GM12878 (cell line): ENCODE data around the gene CNOT11. TPM values are rescaled to one million over a fixed set of nuclear protein-coding genes. Genes with fewer than 3 reads are reported as not detected.

Experiments
- ATF7 ChIP-seq: fragments of 450-650 bp; IDR thresholded peaks from 2 replicates; pipeline ENCODE4 v1.6.1; 2016; ENCODE audit warnings: low read depth, mild to moderate bottlenecking
- CBFB ChIP-seq: IDR thresholded peaks from 2 replicates; pipeline ENCODE4 v1.6.1; 2016; ENCODE audit warnings: antibody characterized with exemption, low read depth
- DPF2 ChIP-seq: fragments of 450-650 bp; IDR thresholded peaks from 2 replicates; pipeline ENCODE4 v1.6.1; 2017; ENCODE audit warnings: mild to moderate bottlenecking
- EP300 ChIP-seq, 2 experiments: fragments of 150-350 bp in 1 of 2; IDR thresholded peaks; 2 replicates each; pipeline ENCODE4 v1.6.1; 2011 to 2012; ENCODE audit warnings: low read depth in 2 of 2, low read length in 2 of 2, borderline replicate concordance in 1 of 2, improper control_type of control experiment in 1 of 2, inconsistent platforms in 1 of 2; ENCODE audit not compliant: control insufficient read depth in 1 of 2
- ESRRA ChIP-seq: IDR thresholded peaks from 2 replicates; pipeline ENCODE4 v1.6.1; 2012; ENCODE audit warnings: mild to moderate bottlenecking, low read length, improper control_type of control experiment
- FOXK2 ChIP-seq: fragments of 450-650 bp; IDR thresholded peaks from 2 replicates; pipeline ENCODE4 v1.6.1; 2017; ENCODE audit warnings: mild to moderate bottlenecking, moderate library complexity
- MAX ChIP-seq: IDR thresholded peaks from 2 replicates; pipeline ENCODE4 v1.6.1; 2012; ENCODE audit warnings: low read depth, low read length, improper control_type of control experiment
- MLLT1 ChIP-seq: fragments of 450-650 bp; IDR thresholded peaks from 2 replicates; pipeline ENCODE4 v1.6.1; 2016; ENCODE audit warnings: mild to moderate bottlenecking
- NFIC ChIP-seq: IDR thresholded peaks from 2 replicates; pipeline ENCODE4 v1.6.1; 2012; ENCODE audit warnings: low read depth, mild to moderate bottlenecking, inconsistent platforms, low read length, moderate library complexity
- NFXL1 ChIP-seq: fragments of 450-650 bp; IDR thresholded peaks from 2 replicates; pipeline ENCODE4 v1.6.1; 2017; ENCODE audit warnings: antibody characterized with exemption, mild to moderate bottlenecking, borderline replicate concordance
- NKRF ChIP-seq: fragments of 450-650 bp; conservative IDR thresholded peaks from 2 replicates; pipeline ENCODE4 v1.6.1; 2017; ENCODE audit warnings: mild to moderate bottlenecking, moderate library complexity
- PAX5 ChIP-seq: IDR thresholded peaks from 2 replicates; pipeline ENCODE4 v1.6.1; 2011; ENCODE audit warnings: low read depth, low read length, borderline replicate concordance
- RFX5 ChIP-seq: IDR thresholded peaks from 2 replicates; pipeline ENCODE4 v1.6.1; 2011; ENCODE audit warnings: low read depth, low read length, improper control_type of control experiment
- SMARCA5 ChIP-seq: fragments of 450-650 bp; IDR thresholded peaks from 2 replicates; pipeline ENCODE4 v1.6.1; 2017; ENCODE audit warnings: mild to moderate bottlenecking
- TBL1XR1 ChIP-seq: IDR thresholded peaks from 2 replicates; pipeline ENCODE4 v1.6.1; 2012; ENCODE audit warnings: low read depth, low read length, improper control_type of control experiment
- TCF12 ChIP-seq: IDR thresholded peaks from 2 replicates; pipeline ENCODE4 v1.6.1; 2011; ENCODE audit warnings: low read depth, mild to moderate bottlenecking, low read length
- ZNF207 ChIP-seq: fragments of 450-650 bp; IDR thresholded peaks from 2 replicates; pipeline ENCODE4 v1.6.1; 2014; ENCODE audit warnings: antibody characterized with exemption, mild to moderate bottlenecking, borderline replicate concordance
- ZNF592 ChIP-seq: fragments of 450-650 bp; IDR thresholded peaks from 2 replicates; pipeline ENCODE4 v1.6.1; 2017; ENCODE audit warnings: mild to moderate bottlenecking, moderate library complexity
- polyA plus RNA-seq, 11 experiments: library from polyadenylated mRNA; depleted of rRNA in 4 of 11; unstranded in 6 of 11; stranded (reverse) in 5 of 11; fragments of >200 nt; fragmentation: Nextera tagmentation in 4 of 11; fragmentation: Illumina TruSeq in 1 of 11; extraction: Ambion mirVana in 4 of 11; extraction: Trizol in 1 of 11; gene quantifications; 1 replicate in 1 of 11; 2 replicates in 10 of 11; pipeline versions ENCODE4 v1.2.1 to v1.2.3, GENCODE V29; 2011 to 2016; ENCODE audit warnings: inconsistent platforms in 2 of 11, missing spikeins in 2 of 11, low read depth in 1 of 11
- total RNA-seq, 4 experiments: library from RNA; depleted of rRNA in 3 of 4; stranded (reverse); fragments of >200 nt in 3 of 4; fragmentation: Illumina TruSeq in 1 of 4; extraction: Trizol in 1 of 4; gene quantifications; 2 replicates each; pipeline versions ENCODE4 v1.2.1 to v1.2.3, GENCODE V29; 2013 to 2021

The CNOT11 gene
- total and polyA plus RNA-seq, 10 of the 15 experiments (the other 5 are each of a cell fraction or from before 2014, with no cell fraction given): 10.8 to 111 (median 50.5) TPM

- TF ChIP-seq NKRF: no peak; the same call in 1 of the 2 replicates
- 0 out of 4 replicates have a peak, but pooled peaks of 1 of the 2 experiments have one; percentile 5 for TF ChIP-seq EP300 (IDR thresholded peaks at IDR 0.05; ENCODE audit: borderline replicate concordance in 1 of 2, control insufficient read depth in 1 of 2, low read depth in 2 of 2, low read length in 2 of 2)
- no peak for TF ChIP-seq TBL1XR1
- TF ChIP-seq DPF2: peak; percentile 20
- no peak for TF ChIP-seq FOXK2
- TF ChIP-seq CBFB: no peak
- no peak for TF ChIP-seq NFIC
- TF ChIP-seq RFX5: no peak
- TF ChIP-seq PAX5: peak; percentile 4; the same call in 1 of the 2 replicates
- no peak for TF ChIP-seq ATF7
- no peak; the same call in 1 of the 2 replicates for TF ChIP-seq ZNF207
- no peak for TF ChIP-seq ZNF592
- no peak for TF ChIP-seq ESRRA
- no peak for TF ChIP-seq NFXL1
- TF ChIP-seq MLLT1: no peak; the same call in 1 of the 2 replicates
- peak; percentile 4; the same call in 1 of the 2 replicates for TF ChIP-seq TCF12
- no peak; the same call in 1 of the 2 replicates for TF ChIP-seq MAX
- TF ChIP-seq SMARCA5: 0 out of 2 replicates have a peak, but pooled peaks have one; percentile 15
These were observed 55.9 kb downstream of the CNOT11 start, which contains the start of gene RNF149 (continued) for GRCh38 chr2:101308432-101309210.
